ENCODE measurements around the gene RASSF5. TPM values are rescaled to one million over a fixed set of nuclear protein-coding genes. Genes with fewer than 3 reads are reported as not detected.

Gene RASSF5
- total and polyA plus RNA-seq, 9 of the 15 experiments (the other 6 are each of a cell fraction or from before 2014, with no cell fraction given) = 6.1 to 41.0 (median 25.2) TPM

GRCh38 chr1:206575165-206575893, 68.0 kb downstream of the RASSF5 start (continued):
- peak; percentile 73 for TF ChIP-seq ZNF395 (CRISPR knock-in tag; IDR thresholded peaks at IDR 0.05)
- TF ChIP-seq BRD9 (IDR thresholded peaks at IDR 0.05; ENCODE audit: low read depth, partially characterized antibody) = peak; percentile 72
- peak; percentile 87; the same call in 1 of the 2 replicates for TF ChIP-seq HIVEP1 (CRISPR knock-in tag; IDR thresholded peaks at IDR 0.05)
- peak; percentile 20 for TF ChIP-seq POLR2B (IDR thresholded peaks at IDR 0.05; ENCODE audit: low read depth, partially characterized antibody)
- TF ChIP-seq ATF3 (IDR thresholded peaks at IDR 0.05) = no peak
- 0 out of 2 replicates have a peak, but pooled peaks have one; percentile 29 for TF ChIP-seq ATF3 (CRISPR knock-in tag; conservative IDR thresholded peaks at IDR 0.05)
- TF ChIP-seq CEBPB (tag; IDR thresholded peaks at IDR 0.05) = 0 out of 2 replicates have a peak, but pooled peaks have one; percentile 39
- peak; percentile 68; the same call in 1 of the 2 replicates for TF ChIP-seq ZBTB17 (CRISPR knock-in tag; IDR thresholded peaks at IDR 0.05)
- TF ChIP-seq MLLT1 (IDR thresholded peaks at IDR 0.05) = 0 out of 4 replicates have a peak, but pooled peaks of 1 of the 2 experiments have one; percentile 41
- peak; percentile 54; the same call in 1 of the 2 replicates for TF ChIP-seq BCL6 (CRISPR knock-in tag; IDR thresholded peaks at IDR 0.05)
- TF ChIP-seq STAT6 (CRISPR knock-in tag; IDR thresholded peaks at IDR 0.05) = no peak
- no peak for TF ChIP-seq E4F1 (CRISPR knock-in tag; IDR thresholded peaks at IDR 0.05; ENCODE audit: borderline replicate concordance)
- TF ChIP-seq PHF20 (IDR thresholded peaks at IDR 0.05; ENCODE audit: partially characterized antibody) = peak; percentile 64
- TF ChIP-seq ZNF57 (CRISPR knock-in tag; IDR thresholded peaks at IDR 0.05) = no peak
- peak in 1 of 2 experiments; percentile 18 for TF ChIP-seq E2F6 (IDR thresholded peaks at IDR 0.05; ENCODE audit: borderline replicate concordance in 1 of 2, extremely low read depth in 1 of 2, insufficient read depth in 1 of 2, insufficient read length in 1 of 2, low read depth in 1 of 2, low read length in 1 of 2, poor library complexity in 1 of 2, severe bottlenecking in 1 of 2)
- peak; percentile 12 for TF ChIP-seq NEUROD1 (IDR thresholded peaks at IDR 0.05; ENCODE audit: borderline replicate concordance, low read depth, low read length, partially characterized antibody)

Measured in K562 (cell line).